NOMO-1 treated with dmso at 0.1 percent for 144 hours (cell line): Measurements from ENCODE around the gene RWDD1.
"Not testable (repeated sequence)": the region's sequence is repeated elsewhere in the genome, so short reads cannot be mapped to it uniquely, and the experiment has no call there.

ENCODE experiments used
- DNase-seq: peaks from one replicate; lab custom pipeline; 2025; ENCODE audit not compliant: unreplicated experiment; lab: John Stamatoyannopoulos, UW

Gene RWDD1

DNA sequence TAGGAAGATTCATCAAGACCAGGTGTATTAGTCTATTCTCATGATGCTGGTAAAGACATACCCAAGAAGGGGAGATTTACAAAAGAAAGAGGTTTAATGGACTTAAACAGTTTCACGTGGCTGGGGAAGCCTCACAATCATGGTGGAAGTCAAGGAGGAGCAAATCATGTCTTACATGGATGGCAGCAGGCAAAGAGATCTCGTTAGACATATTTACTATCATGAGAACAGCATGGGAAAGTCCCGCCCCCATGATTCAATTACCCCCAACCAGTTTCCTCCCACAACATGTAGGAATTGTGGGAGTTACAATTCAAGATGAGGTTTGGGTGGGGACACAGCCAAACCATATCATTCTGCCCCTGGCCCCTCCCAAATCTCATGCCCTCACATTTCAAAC lies 32.6 kb downstream of the RWDD1 start:
- not testable (repeated sequence) for DNase-seq

DNA sequence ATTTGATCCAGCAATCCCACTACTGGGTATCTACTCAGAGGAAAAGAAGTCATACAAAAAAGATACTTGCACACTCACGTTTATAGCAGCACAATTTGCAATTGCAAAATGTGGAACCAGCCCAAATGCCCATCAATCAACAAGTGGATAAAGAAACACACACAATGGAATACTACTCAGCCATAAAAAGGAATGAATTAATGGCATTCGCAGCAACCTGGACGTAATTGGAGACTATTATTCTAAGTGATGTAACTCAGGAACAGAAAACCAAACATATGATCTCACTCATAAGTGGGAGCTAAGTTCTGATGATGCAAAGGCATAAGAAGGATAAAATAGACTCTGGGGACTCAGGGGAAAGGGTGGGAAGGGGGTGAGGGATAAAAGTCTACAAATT lies 33.6 kb downstream of the RWDD1 start:
- DNase-seq = not testable (repeated sequence)

DNA sequence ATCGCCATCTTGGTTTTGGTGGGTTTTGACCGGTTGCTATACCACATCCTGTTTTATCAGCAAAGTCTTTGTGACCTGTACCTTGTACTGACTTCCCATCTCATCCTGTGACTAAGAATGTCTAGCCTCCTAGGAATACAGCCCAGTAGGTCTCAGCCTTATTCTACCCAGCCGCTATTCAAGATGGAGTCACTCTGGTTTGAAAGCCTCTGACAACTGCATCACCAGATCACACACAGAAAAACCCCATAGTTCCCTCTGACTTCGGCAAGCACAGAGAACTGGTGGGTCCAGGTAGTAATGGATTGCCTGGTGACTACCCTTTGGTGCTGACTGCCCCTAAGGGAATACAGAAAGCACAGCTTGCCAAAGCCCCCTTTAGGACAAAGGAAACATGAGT lies 34.6 kb downstream of the RWDD1 start:
- DNase-seq = no peak

DNA sequence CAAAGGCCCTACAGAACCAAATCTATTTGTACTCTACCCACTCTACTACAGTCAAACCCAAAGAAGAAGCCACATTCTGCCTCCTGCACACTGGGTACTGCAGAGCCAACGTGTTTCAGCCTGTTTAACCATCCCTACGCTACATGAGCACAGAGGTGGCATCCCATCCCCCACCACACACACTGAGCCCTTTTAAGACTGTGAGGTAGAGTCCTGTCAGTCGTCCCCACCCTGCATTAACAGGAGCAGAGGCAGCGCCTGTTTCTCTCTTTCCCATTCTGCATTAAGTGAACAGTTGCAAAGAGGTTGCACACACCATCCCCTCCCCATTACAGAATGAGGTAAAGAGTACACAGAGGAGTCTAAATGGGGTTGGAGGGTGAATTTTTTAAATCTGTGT lies 39.8 kb downstream of the RWDD1 start:
- DNase-seq = no peak

DNA sequence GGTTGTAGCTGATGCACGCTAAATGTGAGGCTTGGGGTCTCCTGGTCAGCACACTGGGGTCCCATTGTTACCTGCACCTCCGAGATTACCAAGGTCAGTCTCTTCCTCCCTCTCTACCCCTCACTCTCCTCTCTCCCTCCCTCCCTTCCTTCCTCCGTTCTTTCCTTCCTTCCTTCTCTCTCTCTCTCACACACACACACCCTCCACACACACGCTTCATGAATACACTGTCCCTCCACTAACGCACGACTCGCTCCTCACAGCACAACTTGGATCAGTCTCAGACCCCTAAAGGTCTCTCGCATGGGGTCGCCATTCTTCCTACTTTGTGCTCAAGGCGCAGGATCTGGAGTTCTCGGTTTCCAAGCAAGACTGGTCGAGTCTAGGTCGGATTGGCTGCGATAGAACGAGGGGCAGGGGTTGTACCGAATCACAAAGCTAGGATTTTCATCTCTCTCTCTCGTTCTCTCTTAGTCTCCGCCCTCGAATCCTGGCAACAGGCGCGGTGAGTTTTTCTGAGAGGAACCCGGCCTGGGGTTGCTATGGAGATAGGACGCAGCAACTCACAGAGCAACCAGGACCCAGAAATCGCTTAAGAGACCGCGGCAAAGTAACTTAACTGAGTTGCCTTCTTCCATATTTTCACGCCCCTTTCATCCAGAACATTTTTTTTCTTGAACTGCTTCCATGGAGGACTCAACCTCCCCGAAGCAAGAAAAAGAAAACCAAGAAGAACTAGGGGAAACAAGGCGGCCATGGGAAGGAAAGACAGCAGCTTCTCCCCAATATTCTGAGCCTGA lies 44.8 kb downstream of the RWDD1 start, which contains the start of gene RSPH4A:
RSPH4A (plus strand) TSS at position 543 of the 800 bp plus-strand sequence; CDS start at position 688, 145 bp downstream.
- DNase-seq = peak; percentile 82

DNA sequence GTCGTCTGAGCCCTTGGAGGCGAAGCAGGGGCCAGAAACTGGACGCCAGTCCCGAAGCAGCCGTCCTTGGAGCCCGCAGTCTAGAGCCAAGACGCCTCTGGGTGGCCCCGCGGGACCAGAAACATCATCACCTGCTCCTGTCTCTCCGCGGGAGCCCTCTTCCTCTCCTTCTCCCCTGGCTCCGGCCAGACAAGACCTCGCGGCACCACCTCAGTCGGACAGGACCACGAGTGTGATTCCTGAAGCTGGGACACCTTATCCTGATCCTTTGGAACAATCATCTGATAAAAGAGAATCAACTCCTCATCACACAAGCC lies 45.4 kb downstream of the RWDD1 start:
- no peak for DNase-seq

DNA sequence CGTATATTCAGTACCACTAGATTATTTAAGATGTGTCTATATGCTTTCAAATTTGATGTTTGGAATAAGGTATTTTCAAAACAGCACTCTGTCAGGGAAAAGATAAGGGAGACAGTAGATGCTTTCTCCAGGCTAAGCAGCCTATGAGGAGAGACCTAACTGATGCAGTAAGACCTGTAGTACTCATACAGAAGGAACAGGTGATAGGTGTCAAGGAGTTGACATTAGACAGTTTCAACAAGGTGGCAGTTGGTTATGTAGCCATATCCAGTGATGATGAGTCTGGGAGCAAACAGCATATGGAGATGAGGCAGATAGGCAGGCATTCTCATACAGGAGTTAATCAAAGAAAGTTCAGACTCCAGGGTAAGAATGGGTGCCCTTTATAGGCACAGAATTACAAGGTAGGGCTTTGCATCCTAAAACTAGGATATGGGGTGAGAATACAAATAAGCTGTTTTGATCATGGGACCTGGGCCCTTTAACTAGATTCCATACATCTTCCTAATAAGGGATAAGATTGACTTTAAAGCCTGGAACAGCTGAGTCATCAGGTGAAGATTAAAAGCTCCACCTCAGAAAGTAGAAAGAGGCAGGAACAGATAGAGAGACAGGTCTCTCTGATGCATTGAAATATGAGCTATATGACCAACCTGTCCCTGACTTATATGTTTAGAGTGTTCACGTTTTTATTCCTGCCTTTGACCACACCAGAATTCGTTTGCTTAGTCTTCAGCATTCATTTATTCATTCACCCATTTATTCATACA lies 52.9 kb downstream of the RWDD1 start:
- DNase-seq = no peak

DNA sequence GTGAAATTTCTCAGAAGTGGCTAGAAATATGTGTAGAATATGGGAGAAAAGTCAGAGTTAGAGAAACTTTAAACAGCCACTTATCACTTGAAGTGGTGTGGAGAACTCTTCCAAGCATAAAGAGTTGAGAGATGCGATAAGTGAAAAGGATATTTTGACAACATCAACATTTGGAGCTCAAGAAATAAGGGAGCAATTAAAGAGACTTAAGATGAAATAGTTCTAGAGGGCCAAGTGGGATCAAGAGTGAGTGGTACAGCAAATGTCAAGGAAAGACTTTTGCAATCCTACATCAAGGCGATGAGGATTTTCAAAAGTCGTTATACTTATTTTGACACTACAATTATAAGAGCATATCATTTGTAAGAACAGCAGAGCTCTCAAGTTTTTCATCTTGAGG lies 54.6 kb downstream of the RWDD1 start:
- no peak for DNase-seq

DNA sequence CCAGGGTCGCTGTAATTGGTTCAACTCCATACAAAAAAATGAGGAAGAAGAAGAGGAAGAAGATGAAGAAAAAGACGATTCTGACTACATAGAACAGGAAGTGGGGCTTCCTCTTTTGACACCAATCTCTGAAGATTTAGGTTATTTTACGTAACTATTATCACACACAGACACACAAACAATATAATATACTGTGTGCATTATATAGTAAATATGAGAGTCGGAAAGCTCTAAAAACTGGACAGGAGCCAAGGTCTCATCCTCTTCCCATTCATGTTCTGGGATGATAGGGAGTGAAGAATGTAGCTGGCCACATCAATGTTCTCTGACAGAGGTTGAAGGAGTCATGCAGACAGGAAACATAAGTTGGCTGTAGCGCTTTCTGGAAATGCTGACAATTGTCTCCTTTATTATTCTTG lies 58.3 kb downstream of the RWDD1 start:
- DNase-seq = peak; percentile 59

DNA sequence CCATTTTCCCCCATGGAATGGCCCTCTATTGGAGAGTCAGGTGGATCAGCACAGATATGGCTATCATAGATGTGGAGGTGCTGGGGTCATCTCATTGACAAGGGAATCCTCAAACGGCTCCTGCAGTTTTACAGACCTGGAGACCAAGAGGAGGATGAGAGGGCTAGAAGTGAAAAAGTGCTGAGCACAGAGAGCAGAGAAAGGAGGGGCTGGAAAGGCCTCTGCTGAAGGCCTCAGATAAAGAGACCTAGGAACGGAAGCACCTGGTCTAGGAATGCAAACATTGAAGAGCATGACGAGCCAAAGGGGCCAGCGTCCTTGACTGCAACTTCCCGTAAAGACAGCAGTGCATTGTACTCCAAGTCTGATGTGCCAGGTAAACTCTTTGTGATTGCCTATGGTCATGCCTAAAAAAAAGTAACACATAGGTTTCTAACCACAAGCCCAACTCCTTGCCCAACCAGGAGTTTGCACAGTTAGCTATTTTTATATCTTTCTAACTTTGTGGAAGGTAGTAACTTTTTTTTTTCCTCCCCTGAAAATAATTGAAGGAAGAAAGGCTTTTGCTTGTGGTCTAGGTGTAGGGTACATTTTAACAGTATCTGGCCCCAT lies 60.2 kb downstream of the RWDD1 start:
- DNase-seq = no peak

DNA sequence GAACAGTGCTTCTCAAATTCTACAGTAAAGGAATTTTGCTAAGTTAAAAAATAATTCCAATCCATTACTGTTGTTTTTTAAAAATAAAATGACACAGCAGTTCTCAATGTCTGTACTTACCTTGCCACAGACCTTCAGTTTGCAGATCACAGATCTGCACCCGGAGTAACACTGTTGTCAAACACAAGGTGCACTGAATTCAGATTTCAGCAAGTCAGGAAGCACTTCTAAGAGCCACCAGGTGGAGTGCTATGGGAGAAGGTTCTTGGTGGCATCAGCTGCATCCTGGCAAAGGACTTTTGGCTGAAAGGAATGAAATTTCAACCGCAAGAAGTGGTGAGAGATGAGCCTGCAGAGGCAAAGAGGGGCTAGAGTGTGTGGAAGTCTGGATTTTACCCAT lies 62.4 kb downstream of the RWDD1 start:
- no peak for DNase-seq
